SH-SY5Y (cell line): ENCODE data around the gene BRCA1.

Experiments used
- GATA2 ChIP-seq: IDR thresholded peaks from 2 replicates; pipeline ENCODE4 v1.6.1; 2011; ENCODE audit warnings: mild to moderate bottlenecking, low read depth, low read length
- GATA3 ChIP-seq: IDR thresholded peaks from 2 replicates; pipeline ENCODE4 v1.6.1; 2011; ENCODE audit warnings: low read depth, mild to moderate bottlenecking, low read length, moderate library complexity

DNA sequence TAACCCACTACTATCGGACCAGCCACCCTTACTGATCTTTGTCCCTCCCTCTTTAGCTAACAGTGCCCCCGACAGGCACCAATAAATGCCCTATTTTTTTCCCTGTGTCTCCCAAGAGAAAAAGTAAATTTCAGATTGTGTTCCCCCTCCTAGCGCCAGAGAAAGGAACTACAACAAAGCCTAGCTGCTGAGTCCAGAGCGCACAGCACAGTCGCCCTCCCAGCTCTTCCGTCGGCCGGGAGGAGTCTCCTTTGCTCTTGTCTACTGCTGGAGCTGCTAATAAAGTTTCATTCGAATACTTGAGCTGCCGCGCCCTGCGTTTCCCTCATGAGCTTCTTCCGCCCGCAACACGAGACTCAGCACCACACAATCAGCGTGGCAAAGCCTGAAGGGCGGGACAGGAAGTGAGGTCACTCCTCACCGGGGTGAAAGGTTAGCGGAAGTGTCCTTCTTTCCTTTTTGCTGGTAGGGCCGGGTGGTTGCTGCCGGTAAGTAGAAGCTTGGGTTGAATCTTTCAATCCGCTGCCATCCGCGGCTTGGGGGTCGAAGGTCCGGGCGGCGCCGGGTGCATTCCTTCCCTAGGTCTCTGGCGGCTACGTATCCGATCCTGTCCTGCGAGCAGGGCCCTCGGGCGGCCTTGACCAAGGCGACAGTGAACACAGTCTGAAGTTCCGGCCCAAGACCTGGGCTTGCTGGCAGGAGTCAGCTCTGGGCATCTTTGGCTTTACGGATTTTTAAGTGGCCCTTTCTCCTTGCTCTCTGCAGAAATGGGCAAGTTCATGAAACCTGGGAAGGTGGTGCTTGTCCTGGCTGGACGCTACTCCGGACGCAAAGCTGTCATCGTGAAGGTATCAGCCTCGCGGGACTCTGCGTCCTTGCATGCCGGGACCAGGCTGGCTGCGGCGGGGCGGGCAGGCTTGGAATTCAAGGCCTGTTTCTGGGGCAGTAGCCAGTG is 126.9 kb downstream of the BRCA1 start, which contains the start of gene RPL27:
- no peak for TF ChIP-seq GATA3
- TF ChIP-seq GATA2: peak; percentile 8; the same call in 1 of the 2 replicates
